HL-60 (cell line): ENCODE measurements around the gene COL4A4.

Experiments
- CTCF ChIP-seq: IDR thresholded peaks from one replicate; pipeline ENCODE4 v1.5.1; 2011; ENCODE audit warnings: low read length, control low read depth, inconsistent platforms; ENCODE audit not compliant: insufficient read depth
- GABPA ChIP-seq: IDR thresholded peaks from 2 replicates; pipeline ENCODE4 v1.6.1; 2012; ENCODE audit warnings: low read depth
- POLR2AphosphoS5 ChIP-seq: IDR thresholded peaks from 2 replicates; pipeline ENCODE4 v1.6.1; 2012; ENCODE audit warnings: low read depth
- REST ChIP-seq: IDR thresholded peaks from 2 replicates; pipeline ENCODE4 v1.6.1; 2012; ENCODE audit warnings: low read depth; ENCODE audit not compliant: insufficient replicate concordance

- TF ChIP-seq CTCF: no peak
- no peak for TF ChIP-seq POLR2AphosphoS5
- TF ChIP-seq REST: no peak
- no peak for TF ChIP-seq GABPA
Measured at GRCh38 chr2:227185615-227186232, 21.7 kb upstream of the COL4A4 start.
